ENCODE results near the gene OR2Z1. TPM values are rescaled to one million over a fixed set of nuclear protein-coding genes. Genes with fewer than 3 reads are reported as not detected.

Gene OR2Z1
- polyA plus RNA-seq, 1 donor from 2014 or later = not detected

- TF ChIP-seq TAF1 (IDR thresholded peaks at IDR 0.05; ENCODE audit: low read depth) (no peak), MXI1 (conservative IDR thresholded peaks at IDR 0.05; ENCODE audit: poor library complexity, severe bottlenecking) (no peak), EP300 (conservative IDR thresholded peaks at IDR 0.05; ENCODE audit: poor library complexity, severe bottlenecking) (no peak), RAD21 (conservative IDR thresholded peaks at IDR 0.05) (no peak), REST (IDR thresholded peaks at IDR 0.05; ENCODE audit: borderline replicate concordance) (no peak), POLR2AphosphoS5 (IDR thresholded peaks at IDR 0.05) (no peak), CTCF (IDR thresholded peaks at IDR 0.05; ENCODE audit: poor library complexity, severe bottlenecking) (no peak), SMC3 (conservative IDR thresholded peaks at IDR 0.05; ENCODE audit: poor library complexity) (no peak), EZH2 (IDR thresholded peaks at IDR 0.05; ENCODE audit: borderline replicate concordance, insufficient read depth, low read length, poor library complexity, severe bottlenecking) (no peak)
- Histone ChIP-seq H3K9me3 (ENCODE audit: low read length) (no peaks in the 10 kb centered on the region), H3F3A (ENCODE audit: insufficient read depth, low read length, poor library complexity, severe bottlenecking) (no peaks in the 10 kb centered on the region), H3K36me3 (ENCODE audit: insufficient read depth, low read length) (no peaks in the 10 kb centered on the region), H3K79me2 (replicated peaks; ENCODE audit: insufficient read depth, low read length) (no peaks in the 10 kb centered on the region), H3K9me2 (ENCODE audit: insufficient read depth, low read length) (no peaks in the 10 kb centered on the region), H2AFZ (ENCODE audit: low read depth, low read length) (no peak overlapping the region), H3K27ac (ENCODE audit: low read length) (no peak overlapping the region), H3K27me3 (ENCODE audit: insufficient read depth, low read depth, low read length) (no peaks in the 10 kb centered on the region), H4K20me1 (ENCODE audit: insufficient read depth) (no peaks in the 10 kb centered on the region), H3K4me2 (ENCODE audit: low read length) (no peak overlapping the region), H3K9ac (ENCODE audit: low read length) (no peak overlapping the region), H3K4me3 (ENCODE audit: low read length) (no peak overlapping the region)
Observed at GRCh38 chr19:8682472-8682871, 39.0 kb upstream of the OR2Z1 start.

- Histone ChIP-seq H3K36me3 (ENCODE audit: insufficient read depth, low read length) (no peaks in the 10 kb centered on the region), H3K27ac (ENCODE audit: low read length) (no peak overlapping the region), H2AFZ (ENCODE audit: low read depth, low read length) (no peak overlapping the region), H3K4me3 (ENCODE audit: low read length) (no peak overlapping the region), H3K27me3 (ENCODE audit: insufficient read depth, low read depth, low read length) (no peaks in the 10 kb centered on the region), H3K4me2 (ENCODE audit: low read length) (no peak overlapping the region), H3K9me2 (ENCODE audit: insufficient read depth, low read length) (no peaks in the 10 kb centered on the region), H3K79me2 (replicated peaks; ENCODE audit: insufficient read depth, low read length) (no peaks in the 10 kb centered on the region), H3K9me3 (ENCODE audit: low read length) (no peaks in the 10 kb centered on the region), H3K9ac (ENCODE audit: low read length) (no peak overlapping the region), H4K20me1 (ENCODE audit: insufficient read depth) (no peaks in the 10 kb centered on the region), H3F3A (ENCODE audit: insufficient read depth, low read length, poor library complexity, severe bottlenecking) (no peaks in the 10 kb centered on the region)
- TF ChIP-seq EP300 (conservative IDR thresholded peaks at IDR 0.05; ENCODE audit: poor library complexity, severe bottlenecking) (no peak), CTCF (IDR thresholded peaks at IDR 0.05; ENCODE audit: poor library complexity, severe bottlenecking) (no peak), RAD21 (conservative IDR thresholded peaks at IDR 0.05) (no peak), MXI1 (conservative IDR thresholded peaks at IDR 0.05; ENCODE audit: poor library complexity, severe bottlenecking) (no peak), EZH2 (IDR thresholded peaks at IDR 0.05; ENCODE audit: borderline replicate concordance, insufficient read depth, low read length, poor library complexity, severe bottlenecking) (no peak), TAF1 (IDR thresholded peaks at IDR 0.05; ENCODE audit: low read depth) (no peak), SMC3 (conservative IDR thresholded peaks at IDR 0.05; ENCODE audit: poor library complexity) (no peak), POLR2AphosphoS5 (IDR thresholded peaks at IDR 0.05) (no peak), REST (IDR thresholded peaks at IDR 0.05; ENCODE audit: borderline replicate concordance) (no peak)
Observed at GRCh38 chr19:8682931-8683330, 38.5 kb upstream of the OR2Z1 start.
